ENCODE results near the gene CLDN5. TPM values are rescaled to one million over a fixed set of nuclear protein-coding genes. Genes with fewer than 3 reads are reported as not detected.

CLDN5 gene
- total and polyA plus RNA-seq, 10 donors, result 18.1 to 167 (median 63.4) TPM

DNA sequence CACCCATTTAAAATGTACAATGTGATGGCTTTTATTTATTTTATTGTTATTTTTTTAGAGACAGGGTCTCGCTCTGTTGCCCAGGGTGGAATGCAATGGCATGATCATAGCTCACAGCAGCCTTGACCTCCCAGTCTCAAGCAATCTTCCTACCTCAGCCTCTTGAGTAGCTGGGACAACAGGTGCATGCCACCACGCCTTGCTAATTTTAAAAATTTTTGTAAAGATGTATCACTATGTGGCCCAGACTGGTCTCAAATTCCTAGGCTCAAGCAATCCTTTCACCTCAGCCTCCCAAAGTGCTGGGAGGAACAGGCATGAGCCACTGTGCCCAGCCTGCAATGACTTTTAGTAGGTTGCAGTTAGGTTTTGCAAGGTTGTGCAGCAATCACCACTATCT lies 14.3 kb downstream of the CLDN5 start:
- intact Hi-C loops (cut with DNase I; ENCODE audit: low total_unique reads), result no loop called here
- 88 to 100% (median 99%) methylated on average over 2 of the region's 2 CpGs for WGBS, 5 donors
- H3K27me3 ChIP-seq (replicated peaks in 1 of 7), result no peaks in the 10 kb centered on the region
- peaks cover 0 to 43% (median 0%) of the 10 kb centered on the region in 6 donors for H3K36me3 ChIP-seq
- no peak for TF ChIP-seq POLR2A (IDR thresholded peaks at IDR 0.05)
- TF ChIP-seq, protein P1, sequence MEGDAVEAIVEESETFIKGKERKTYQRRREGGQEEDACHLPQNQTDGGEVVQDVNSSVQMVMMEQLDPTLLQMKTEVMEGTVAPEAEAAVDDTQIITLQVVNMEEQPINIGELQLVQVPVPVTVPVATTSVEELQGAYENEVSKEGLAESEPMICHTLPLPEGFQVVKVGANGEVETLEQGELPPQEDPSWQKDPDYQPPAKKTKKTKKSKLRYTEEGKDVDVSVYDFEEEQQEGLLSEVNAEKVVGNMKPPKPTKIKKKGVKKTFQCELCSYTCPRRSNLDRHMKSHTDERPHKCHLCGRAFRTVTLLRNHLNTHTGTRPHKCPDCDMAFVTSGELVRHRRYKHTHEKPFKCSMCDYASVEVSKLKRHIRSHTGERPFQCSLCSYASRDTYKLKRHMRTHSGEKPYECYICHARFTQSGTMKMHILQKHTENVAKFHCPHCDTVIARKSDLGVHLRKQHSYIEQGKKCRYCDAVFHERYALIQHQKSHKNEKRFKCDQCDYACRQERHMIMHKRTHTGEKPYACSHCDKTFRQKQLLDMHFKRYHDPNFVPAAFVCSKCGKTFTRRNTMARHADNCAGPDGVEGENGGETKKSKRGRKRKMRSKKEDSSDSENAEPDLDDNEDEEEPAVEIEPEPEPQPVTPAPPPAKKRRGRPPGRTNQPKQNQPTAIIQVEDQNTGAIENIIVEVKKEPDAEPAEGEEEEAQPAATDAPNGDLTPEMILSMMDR (IDR thresholded peaks at IDR 0.05 in 8 of 11, conservative IDR thresholded peaks at IDR 0.05 in 3 of 11), result no peak
- TF ChIP-seq POLR2AphosphoS5 (IDR thresholded peaks at IDR 0.05), result no peak
- H3K9me3 ChIP-seq, result peaks cover 0 to 14% (median 10%) of the 10 kb centered on the region in 8 donors
- no peak overlapping the region for H3K27ac ChIP-seq
- DNase-seq, result no peak
- H3K4me3 ChIP-seq, result no peak overlapping the region
- H3K4me1 ChIP-seq, result no peaks in the 10 kb centered on the region

DNA sequence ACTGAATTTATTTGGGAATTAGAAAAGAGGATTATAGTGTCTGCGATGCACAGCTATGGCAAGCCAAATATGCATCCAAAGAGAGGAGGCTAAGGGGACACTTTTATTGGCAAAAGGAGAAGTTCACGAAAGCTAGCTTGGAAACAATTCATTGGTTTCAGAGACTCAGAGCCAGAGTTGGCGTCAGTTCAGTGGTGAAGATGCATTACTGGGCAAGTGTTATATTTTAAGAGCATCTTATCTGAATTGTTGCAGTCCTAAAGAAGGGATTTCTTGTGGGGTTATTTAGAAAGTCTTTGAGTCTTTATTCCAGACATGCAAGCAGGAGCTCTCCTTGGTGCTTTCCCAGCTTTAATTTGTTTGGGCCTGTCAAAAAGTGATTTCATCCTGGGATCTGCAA lies 15.0 kb downstream of the CLDN5 start:
- intact Hi-C loops (cut with DNase I; ENCODE audit: low total_unique reads), result no loop called here
- H3K27ac ChIP-seq, result no peak overlapping the region
- H3K4me1 ChIP-seq, result no peaks in the 10 kb centered on the region

DNA sequence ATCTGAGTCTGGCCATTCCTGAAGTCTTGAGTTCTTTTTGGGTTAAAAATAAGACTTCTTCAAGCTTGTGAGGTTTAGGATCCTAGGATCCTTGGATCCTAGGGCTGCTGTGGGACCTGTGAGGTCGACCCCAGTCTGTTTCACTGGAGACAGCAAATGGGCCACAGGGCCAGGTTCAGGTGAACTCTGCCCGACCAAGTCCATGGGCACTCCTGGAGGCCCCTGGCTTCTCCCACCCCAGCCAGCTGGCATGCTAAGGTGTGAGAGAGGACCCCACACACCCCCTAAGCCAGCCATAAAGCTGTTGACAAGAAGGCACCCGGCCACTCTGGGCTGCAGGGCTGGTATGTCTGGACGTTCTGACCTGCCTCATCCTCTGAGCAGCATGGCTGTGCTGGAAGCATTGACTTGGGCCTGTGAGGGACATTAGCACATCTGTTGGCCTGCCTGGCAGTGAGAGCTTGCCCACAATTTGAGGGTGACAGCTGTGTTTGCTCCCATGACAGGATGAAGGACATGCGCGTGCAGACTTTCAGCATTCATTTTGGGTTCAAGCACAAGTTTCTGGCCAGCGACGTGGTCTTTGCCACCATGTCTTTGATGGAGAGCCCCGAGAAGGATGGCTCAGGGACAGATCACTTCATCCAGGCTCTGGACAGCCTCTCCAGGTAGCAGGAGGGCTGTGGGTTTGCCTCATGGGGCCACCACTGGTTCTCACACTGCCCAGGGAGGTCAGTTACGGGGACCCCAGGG lies 16.0 kb downstream of the CLDN5 start:
- no peaks in the 10 kb centered on the region for H3K4me1 ChIP-seq
- no peak overlapping the region for H3K27ac ChIP-seq
- H3K27me3 ChIP-seq (replicated peaks in 1 of 7), result no peaks in the 10 kb centered on the region
- intact Hi-C loops (cut with DNase I; ENCODE audit: low total_unique reads), result no loop called here
- H3K9me3 ChIP-seq, result peaks cover 0 to 1% (median 0%) of the 10 kb centered on the region in 8 donors
- WGBS, 5 donors, result 92 to 99% (median 95%) methylated on average over 8 to 10 of the region's 10 CpGs
- peaks cover 0 to 26% (median 0%) of the 10 kb centered on the region in 6 donors for H3K36me3 ChIP-seq
- TF ChIP-seq POLR2A (IDR thresholded peaks at IDR 0.05), result no peak
- TF ChIP-seq, protein P1 (IDR thresholded peaks at IDR 0.05 in 8 of 11, conservative IDR thresholded peaks at IDR 0.05 in 3 of 11), result no peak
- TF ChIP-seq POLR2AphosphoS5 (IDR thresholded peaks at IDR 0.05), result no peak
- no peak for DNase-seq
- H3K4me3 ChIP-seq, result no peak overlapping the region

More for the DNA sequence above, 15.0 kb downstream of the CLDN5 start:
- Histone ChIP-seq H3K36me3 (peaks cover 0 to 36% (median 0%) of the 10 kb centered on the region in 6 donors), H3K4me3 (no peak overlapping the region), H3K9me3 (peaks cover 0 to 11% (median 9%) of the 10 kb centered on the region in 8 donors), H3K27me3 (replicated peaks in 1 of 7) (no peaks in the 10 kb centered on the region)
- TF ChIP-seq POLR2A (IDR thresholded peaks at IDR 0.05), result no peak
- TF ChIP-seq, protein P1 (IDR thresholded peaks at IDR 0.05 in 8 of 11, conservative IDR thresholded peaks at IDR 0.05 in 3 of 11), result no peak
- no peak for TF ChIP-seq POLR2AphosphoS5 (IDR thresholded peaks at IDR 0.05)
- DNase-seq, result no peak
- WGBS, 5 donors, result 82 to 97% (median 92%) methylated on average over 3 of the region's 3 CpGs

DNA sequence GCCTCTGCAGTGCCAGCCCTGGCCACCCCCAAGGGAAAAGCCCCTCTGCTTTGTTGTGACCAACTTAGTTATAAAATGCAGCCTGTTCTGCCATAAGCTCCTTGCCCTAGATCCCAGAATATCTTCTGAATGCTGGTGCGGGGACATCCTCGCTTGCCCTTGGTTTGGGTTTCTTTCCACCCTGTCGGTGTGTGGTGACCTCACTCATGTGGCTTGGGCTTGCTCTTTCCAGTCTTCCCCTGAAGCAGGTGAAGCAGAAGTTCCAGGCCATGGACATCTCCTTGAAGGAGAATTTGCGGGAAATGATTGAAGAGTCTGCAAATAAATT lies 16.7 kb downstream of the CLDN5 start:
- no peak for DNase-seq
- WGBS, 5 donors, result 92 to 98% (median 98%) methylated on average over 4 of the region's 4 CpGs
- intact Hi-C loops (cut with DNase I; ENCODE audit: low total_unique reads), result no loop called here
- Histone ChIP-seq H3K27me3 (replicated peaks in 1 of 7) (no peaks in the 10 kb centered on the region), H3K27ac (no peak overlapping the region), H3K4me3 (no peak overlapping the region), H3K9me3 (no peaks in the 10 kb centered on the region), H3K4me1 (no peaks in the 10 kb centered on the region), H3K36me3 (peaks cover 0 to 19% (median 0%) of the 10 kb centered on the region in 6 donors)
- no peak for TF ChIP-seq POLR2AphosphoS5 (IDR thresholded peaks at IDR 0.05)
- TF ChIP-seq, protein P1 (IDR thresholded peaks at IDR 0.05 in 8 of 11, conservative IDR thresholded peaks at IDR 0.05 in 3 of 11), result no peak
- no peak for TF ChIP-seq POLR2A (IDR thresholded peaks at IDR 0.05)
